Lower lobe of right lung (tissue), 2 donors: ENCODE data around the gene SYT7. TPM values are rescaled to one million over a fixed set of nuclear protein-coding genes. Genes with fewer than 3 reads are reported as not detected.
"Not testable (repeated sequence)": the region's sequence is repeated elsewhere in the genome, so short reads cannot be mapped to it uniquely, and the experiment has no call there.

Experiments used
- ATAC-seq, 2 donors: fragments of 200-7000 bp; cut with Tn5 transposase; one replicate each; pipeline ENCODE4 v1.9.1; 2020 to 2022; ENCODE audit warnings: mild to moderate bottlenecking in 2 of 2, moderate library complexity in 2 of 2
- DNase-seq: peaks from one replicate; pipeline ENCODE4 v3.0.0-alpha.2; 2020
- H3K27ac ChIP-seq: fragments of 200-600 bp; one replicate; pipeline ENCODE4 v1.8.0; 2022
- H3K27me3 ChIP-seq: fragments of 200-600 bp; one replicate; pipeline ENCODE4 v1.8.0; 2022; ENCODE audit warnings: low read depth
- H3K36me3 ChIP-seq: fragments of 200-600 bp; one replicate; pipeline ENCODE4 v1.8.0; 2022; ENCODE audit warnings: mild to moderate bottlenecking
- H3K4me1 ChIP-seq: fragments of 200-600 bp; one replicate; pipeline ENCODE4 v1.8.0; 2022
- H3K4me3 ChIP-seq: fragments of 200-600 bp; one replicate; pipeline ENCODE4 v1.8.0; 2022; ENCODE audit warnings: mild to moderate bottlenecking
- H3K9me3 ChIP-seq: fragments of 200-600 bp; one replicate; pipeline ENCODE4 v1.8.0; 2022
- CTCF ChIP-seq: fragments of 200-600 bp; IDR thresholded peaks from one replicate; pipeline ENCODE4 v1.8.0; 2022; ENCODE audit warnings: antibody characterized with exemption, mild to moderate bottlenecking
- intact Hi-C: fragments of 100-400 bp; cut with DNase I; formaldehyde crosslinking; loops from one replicate; pipeline ENCODE4 v1.11.0; 2022
- total RNA-seq: library from RNA; stranded (reverse); fragmentation: NEBNext Ultra II Directional; extraction: Animal tissue kit (Norgen Biotek cat#: 25700); gene quantifications from one replicate; pipeline ENCODE4 v1.2.1, GENCODE V29; 2021
- donor health status: DM: no; HTN: yes; CAD: no; lungs with severe emphysema.

SYT7 gene
- total RNA-seq, 1 donor from 2014 or later: 3.8 TPM

DNA sequence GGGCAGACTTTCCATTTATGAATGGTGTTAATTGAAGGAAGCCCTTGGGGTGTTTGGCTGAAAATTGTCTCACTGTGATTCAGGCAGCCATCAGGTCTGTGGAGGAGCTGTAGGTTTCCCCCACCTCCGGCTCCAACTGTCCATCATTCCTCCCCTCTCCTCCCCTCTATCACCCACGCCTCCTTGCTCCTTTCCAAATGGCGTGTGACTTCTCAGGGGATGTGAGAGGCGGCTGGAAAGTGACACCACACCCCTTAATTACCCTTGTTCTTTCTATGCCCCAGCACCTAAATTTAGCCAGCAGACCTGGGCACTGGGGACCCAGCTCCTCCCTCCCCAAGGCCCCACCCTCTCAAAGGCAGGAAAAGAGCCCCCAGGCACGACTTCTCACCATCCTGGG lies 38.1 kb upstream of the SYT7 start:
- DNase-seq: no peak
- no peak overlapping the region for H3K4me3 ChIP-seq
- H3K27ac ChIP-seq: no peak overlapping the region
- peaks cover 13% of the 10 kb centered on the region for H3K27me3 ChIP-seq
- H3K4me1 ChIP-seq: no peaks in the 10 kb centered on the region
- ATAC-seq: no peak
- TF ChIP-seq CTCF: no peak
- no peaks in the 10 kb centered on the region for H3K9me3 ChIP-seq
- H3K36me3 ChIP-seq: no peaks in the 10 kb centered on the region
- intact Hi-C loops: no loop called here

GRCh38 chr11:61617515-61617914 lies 36.6 kb upstream of the SYT7 start:
- H3K27ac ChIP-seq: no peak overlapping the region
- no peaks in the 10 kb centered on the region for H3K36me3 ChIP-seq
- no peak for TF ChIP-seq CTCF
- ATAC-seq (no peak), DNase-seq (no peak)
- no peak overlapping the region for H3K4me3 ChIP-seq
- peaks cover 13% of the 10 kb centered on the region for H3K27me3 ChIP-seq
- intact Hi-C loops: no loop called here
- no peaks in the 10 kb centered on the region for H3K4me1 ChIP-seq
- H3K9me3 ChIP-seq: no peaks in the 10 kb centered on the region

DNA sequence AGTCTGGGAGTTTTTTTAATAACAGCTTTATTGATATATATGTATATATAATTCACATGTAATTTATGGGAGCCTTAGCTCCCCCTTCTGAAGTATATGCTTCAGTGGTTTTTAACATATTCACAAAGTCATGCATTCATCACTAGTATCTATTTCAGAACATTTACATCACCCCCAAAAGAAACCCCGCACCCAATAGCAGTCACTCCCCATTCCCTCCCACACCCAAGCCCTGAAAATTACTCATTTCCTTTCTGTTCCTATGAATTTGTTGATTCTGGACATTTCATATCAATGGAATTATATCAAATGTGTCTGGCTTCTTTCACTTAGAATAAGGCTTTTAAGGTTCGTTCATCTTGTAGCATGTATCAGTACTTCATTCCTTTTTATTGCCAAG lies 35.6 kb upstream of the SYT7 start:
- intact Hi-C loops: no loop called here
- ATAC-seq (no peak), DNase-seq (no peak)
- H3K27ac ChIP-seq: no peak overlapping the region
- no peaks in the 10 kb centered on the region for H3K4me1 ChIP-seq
- H3K9me3 ChIP-seq: no peaks in the 10 kb centered on the region
- H3K36me3 ChIP-seq: no peaks in the 10 kb centered on the region
- no peak overlapping the region for H3K4me3 ChIP-seq
- H3K27me3 ChIP-seq: peaks cover 13% of the 10 kb centered on the region
- TF ChIP-seq CTCF: no peak

DNA sequence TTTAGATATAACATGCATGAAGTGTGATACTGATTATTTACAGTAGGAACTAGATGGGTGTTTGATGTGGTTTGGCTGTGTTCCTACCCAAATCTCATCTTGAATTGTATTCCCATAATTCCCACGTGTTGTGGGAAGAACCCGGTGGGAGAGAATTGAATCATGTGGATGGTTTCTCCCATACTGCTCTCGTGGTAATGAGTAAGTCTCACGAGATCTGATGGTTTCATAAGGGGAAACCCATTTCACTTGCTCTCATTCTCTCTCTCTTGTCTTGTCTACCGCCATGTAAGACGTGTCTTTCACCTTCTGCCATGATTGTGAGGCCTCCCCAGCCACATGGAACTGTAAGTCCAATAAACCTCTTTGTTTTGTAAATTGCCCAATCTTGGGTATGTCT lies 33.9 kb upstream of the SYT7 start:
- intact Hi-C loops, DNase-seq, H3K4me3 ChIP-seq, H3K27me3 ChIP-seq, ATAC-seq, H3K36me3 ChIP-seq, H3K9me3 ChIP-seq, H3K27ac ChIP-seq, H3K4me1 ChIP-seq: not testable (repeated sequence)

DNA sequence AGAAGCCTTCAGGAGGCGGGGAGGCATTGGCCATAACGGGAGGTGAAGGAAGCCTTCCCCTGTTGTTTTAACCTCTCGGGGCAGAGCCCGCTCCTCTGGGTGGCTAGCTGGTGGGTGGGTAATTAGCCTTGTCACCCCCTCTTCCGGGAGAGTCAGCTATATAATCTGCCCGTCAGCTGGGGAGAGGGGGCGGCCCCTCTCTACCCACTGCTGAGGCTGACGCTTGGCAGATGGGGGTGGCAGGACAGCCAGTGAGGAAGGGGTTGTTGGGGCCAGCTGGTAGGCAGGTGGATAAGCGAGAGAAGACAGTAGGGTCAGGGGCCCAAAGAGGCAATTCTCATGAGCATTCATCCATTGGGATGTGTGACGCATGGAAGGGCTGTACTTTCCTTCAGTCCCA lies 33.0 kb upstream of the SYT7 start:
- Histone ChIP-seq H3K27ac (no peak overlapping the region), H3K4me1 (no peaks in the 10 kb centered on the region), H3K36me3 (no peaks in the 10 kb centered on the region), H3K9me3 (no peaks in the 10 kb centered on the region), H3K27me3 (peaks cover 3% of the 10 kb centered on the region), H3K4me3 (no peak overlapping the region)
- DNase-seq: no peak
- TF ChIP-seq CTCF: no peak
- ATAC-seq: no peak
- intact Hi-C loops: no loop called here

GRCh38 chr11:61613051-61613450 lies 32.2 kb upstream of the SYT7 start:
- Histone ChIP-seq H3K9me3 (no peaks in the 10 kb centered on the region), H3K4me3 (no peak overlapping the region)
- DNase-seq: no peak

More at GRCh38 chr11:61613051-61613450, 32.2 kb upstream of the SYT7 start:
- no peak overlapping the region for H3K27ac ChIP-seq
- H3K27me3 ChIP-seq: no peaks in the 10 kb centered on the region
- no peaks in the 10 kb centered on the region for H3K4me1 ChIP-seq
- intact Hi-C loops: no loop called here
- no peak for TF ChIP-seq CTCF
- ATAC-seq: no peak
- no peaks in the 10 kb centered on the region for H3K36me3 ChIP-seq
